ENCODE measurements around the gene ZNFX1.
"Not testable (repeated sequence)": the region's sequence is repeated elsewhere in the genome, so short reads cannot be mapped to it uniquely, and the experiment has no call there.

Gene ZNFX1

DNA sequence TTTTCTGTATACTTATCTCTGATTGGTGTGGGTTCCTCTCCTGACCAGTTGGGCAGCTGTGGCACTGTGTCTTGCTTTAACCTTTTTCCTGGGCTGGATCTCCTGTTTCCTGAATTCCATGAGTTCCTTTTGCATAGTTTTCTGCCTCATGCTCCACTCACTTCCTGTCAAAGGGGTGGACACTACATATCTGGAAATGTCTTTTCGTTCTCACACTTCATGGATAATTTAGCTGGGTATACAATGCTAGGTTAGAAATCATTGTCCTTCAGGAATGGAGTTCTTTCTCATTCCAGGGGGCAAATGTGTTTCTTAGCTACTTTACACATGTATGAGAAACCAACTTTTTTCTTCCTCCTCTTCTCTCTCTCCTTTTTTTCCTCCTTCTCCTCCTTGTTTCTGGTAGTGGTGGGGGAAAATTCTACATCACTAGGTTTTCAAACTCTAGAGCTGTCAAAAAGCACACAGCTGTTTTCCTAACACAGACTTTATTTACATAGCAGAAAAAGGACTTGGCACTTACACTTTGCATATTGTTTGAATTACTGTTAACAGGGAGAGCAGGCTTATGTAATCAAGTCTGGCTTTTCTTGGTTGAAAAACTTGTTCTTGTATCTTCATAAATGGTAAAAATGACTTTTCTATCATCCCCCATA lies 67.6 kb downstream of the ZNFX1 start:
- no peak for DNase-seq (ENCODE audit: low spot score)

DNA sequence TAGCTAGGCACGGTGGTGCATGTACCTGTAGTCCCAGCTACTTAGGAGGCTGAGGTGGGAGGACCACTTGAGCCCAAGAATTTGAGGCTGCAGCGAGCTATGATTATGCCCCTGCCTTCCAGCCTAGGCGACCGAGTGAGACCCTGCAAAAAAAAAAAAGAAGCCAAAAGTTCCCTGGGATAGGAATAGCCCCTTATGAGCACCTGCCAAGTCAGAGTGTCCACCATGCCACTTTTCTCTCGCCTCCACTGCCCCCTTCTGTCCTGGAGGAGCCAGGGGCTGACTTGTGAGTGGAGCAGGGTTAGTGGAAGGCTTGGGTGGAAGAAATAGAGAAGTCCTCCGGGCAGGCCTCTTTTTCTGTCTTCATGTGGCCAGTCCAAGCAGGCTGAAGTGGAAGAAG lies 70.8 kb downstream of the ZNFX1 start:
- DNase-seq (ENCODE audit: low spot score) = no peak

DNA sequence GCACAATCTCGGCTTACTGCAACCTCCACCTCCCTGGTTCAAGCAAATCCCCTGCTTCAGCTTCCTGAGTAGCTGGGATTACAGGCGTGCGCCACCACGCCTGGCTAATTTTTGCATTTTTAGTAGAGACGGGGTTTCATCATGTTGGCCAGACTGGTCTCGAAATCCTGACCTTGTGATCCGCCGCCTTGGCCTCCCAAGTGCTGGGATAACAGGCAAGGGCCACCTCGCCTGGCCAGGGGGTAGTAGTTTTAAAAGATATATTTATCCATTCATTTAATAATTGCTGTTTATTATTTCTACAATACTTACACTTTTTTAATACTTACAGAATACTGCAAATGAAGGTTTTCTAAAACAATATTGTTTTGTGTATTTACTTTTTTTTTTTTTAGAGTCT lies 74.1 kb downstream of the ZNFX1 start:
- DNase-seq (ENCODE audit: low spot score) = no peak

DNA sequence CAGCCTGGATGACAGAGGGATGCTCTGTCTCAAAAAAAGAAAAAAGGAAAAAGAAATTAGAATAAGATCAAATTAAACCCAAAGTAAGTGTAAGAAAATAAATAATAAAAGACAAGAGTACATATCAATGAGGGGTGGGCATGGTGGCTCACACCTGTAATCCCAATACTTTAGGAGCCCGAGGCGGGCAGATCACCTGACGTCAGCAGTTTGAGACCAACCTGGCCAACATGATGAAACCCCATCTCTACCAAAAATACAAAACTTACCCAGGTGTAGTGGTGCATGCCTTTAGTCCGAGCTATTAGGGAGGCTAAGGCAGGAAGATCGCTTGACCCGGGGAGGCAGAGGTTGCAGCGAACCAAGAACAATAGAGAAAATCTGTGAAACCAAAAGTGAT lies 74.8 kb downstream of the ZNFX1 start:
- DNase-seq (ENCODE audit: low spot score) = no peak

DNA sequence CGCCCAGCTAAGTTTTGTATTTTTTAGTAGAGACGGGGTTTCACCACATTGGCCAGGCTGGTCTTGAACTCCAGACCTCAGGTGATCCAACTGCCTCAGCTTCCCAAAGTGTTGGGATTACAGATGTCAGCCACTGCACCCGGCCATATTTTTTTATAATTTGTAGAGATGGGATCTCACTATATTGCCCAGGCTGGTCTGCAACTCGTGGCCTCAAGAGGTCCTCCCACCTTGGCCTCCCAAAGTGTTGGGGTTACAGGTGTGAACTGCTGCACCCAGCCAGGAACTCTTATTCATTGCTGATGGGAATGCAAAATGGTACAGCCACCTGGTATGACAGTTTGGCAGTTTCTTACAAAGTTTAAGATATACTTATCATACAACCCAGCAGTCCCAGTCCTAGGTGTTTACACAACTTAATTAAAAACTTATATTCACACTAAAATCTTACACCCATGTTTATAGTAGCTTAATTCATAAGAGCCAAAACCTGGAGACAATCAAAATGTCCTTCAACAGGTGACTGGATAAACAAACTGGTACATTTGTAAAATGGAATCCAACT lies 78.0 kb downstream of the ZNFX1 start:
- DNase-seq (ENCODE audit: low spot score) = no peak

DNA sequence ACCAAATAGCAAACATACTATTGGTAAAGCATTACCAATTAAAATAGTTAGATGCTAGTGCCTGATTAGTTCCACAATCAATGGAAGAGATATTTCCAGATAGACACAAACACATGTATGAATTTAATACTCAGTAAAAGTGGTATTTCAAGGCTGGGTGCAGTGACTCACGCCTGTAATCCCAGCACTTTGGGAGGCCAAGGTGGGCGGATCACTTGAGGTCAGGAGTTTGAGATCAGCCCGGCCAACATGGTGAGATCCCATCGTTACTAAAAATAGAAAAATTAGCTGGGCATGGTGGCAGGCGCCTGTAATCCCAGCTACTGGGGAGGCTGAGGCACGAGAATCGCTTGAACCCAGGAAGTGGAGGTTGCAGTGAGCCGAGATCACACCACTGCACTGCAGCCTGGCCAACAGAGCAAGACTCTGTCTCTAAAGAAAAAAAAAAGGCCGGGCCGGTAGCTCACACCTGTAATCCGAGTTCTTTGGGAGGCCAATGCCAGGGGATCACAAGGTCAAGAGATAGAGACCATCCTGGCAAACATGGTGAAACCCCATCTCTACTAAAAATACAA lies 84.8 kb downstream of the ZNFX1 start:
- DNase-seq (ENCODE audit: low spot score) = not testable (repeated sequence)

Data from COLO829 (cell line).